K562 (cell line): ENCODE measurements around the gene MATN4. TPM values are rescaled to one million over a fixed set of nuclear protein-coding genes. Genes with fewer than 3 reads are reported as not detected.

Source experiments
- BCOR ChIP-seq: fragments of 450-650 bp; IDR thresholded peaks from 2 replicates; pipeline ENCODE4 v1.6.1; 2016
- BHLHE40 ChIP-seq: IDR thresholded peaks from 2 replicates; pipeline ENCODE4 v1.6.1; 2011; ENCODE audit warnings: low read length, improper control_type of control experiment
- CTBP1 ChIP-seq: fragments of 450-650 bp; IDR thresholded peaks from 2 replicates; pipeline ENCODE4 v1.6.1; 2016; ENCODE audit warnings: borderline replicate concordance
- CXXC5 ChIP-seq: fragments of 250-450 bp; sonication (Bioruptor Pico); IDR thresholded peaks from 2 replicates; pipeline ENCODE4 v1.8.0; 2022; ENCODE audit warnings: inconsistent platforms, mild to moderate bottlenecking, moderate library complexity
- HDAC2 ChIP-seq: fragments of 450-650 bp; IDR thresholded peaks from 2 replicates; pipeline ENCODE4 v1.6.1; 2016; ENCODE audit warnings: mild to moderate bottlenecking
- KDM2B ChIP-seq: fragments of 250-450 bp; sonication (Bioruptor Pico); IDR thresholded peaks from 2 replicates; pipeline ENCODE4 v1.8.0; 2021; ENCODE audit warnings: mild to moderate bottlenecking, moderate library complexity
- KHSRP ChIP-seq: fragments of 450-650 bp; IDR thresholded peaks from 2 replicates; pipeline ENCODE4 v1.6.1; 2017
- LEF1 ChIP-seq: fragments of 450-650 bp; IDR thresholded peaks from 2 replicates; pipeline ENCODE4 v1.6.1; 2016; ENCODE audit warnings: mild to moderate bottlenecking
- MTA3 ChIP-seq: fragments of 450-650 bp; formaldehyde crosslinking; IDR thresholded peaks from 2 replicates; pipeline ENCODE4 v1.6.1; 2017; ENCODE audit warnings: mild to moderate bottlenecking, borderline replicate concordance
- NCOR1 ChIP-seq: fragments of 450-650 bp; IDR thresholded peaks from 2 replicates; pipeline ENCODE4 v1.6.1; 2016; ENCODE audit warnings: mild to moderate bottlenecking, moderate library complexity
- NFIC ChIP-seq: fragments of 450-650 bp; IDR thresholded peaks from 2 replicates; pipeline ENCODE4 v1.6.1; 2017; ENCODE audit warnings: mild to moderate bottlenecking, inconsistent platforms
- NR2C1 ChIP-seq, 2 experiments: fragments of 450-650 bp; IDR thresholded peaks; 2 replicates each; pipeline ENCODE4 v1.6.1; 2017; ENCODE audit warnings: mild to moderate bottlenecking in 2 of 2, antibody characterized with exemption in 1 of 2, inconsistent platforms in 1 of 2, missing compliant biosample characterization in 1 of 2, missing genetic modification characterization in 1 of 2
- NRF1 ChIP-seq, 2 experiments: fragments of 450-650 bp; IDR thresholded peaks in 1 of 2; conservative IDR thresholded peaks in 1 of 2; 2 replicates each; pipeline ENCODE4 v1.6.1; 2014; ENCODE audit warnings: mild to moderate bottlenecking in 2 of 2
- RNF2 ChIP-seq: sonication (generic); IDR thresholded peaks from 2 replicates; pipeline ENCODE4 v1.6.1; 2016
- TARDBP ChIP-seq: fragments of 450-650 bp; IDR thresholded peaks from 2 replicates; pipeline ENCODE4 v1.6.1; 2016
- TEAD4 ChIP-seq, 2 experiments: sonication (generic) in 1 of 2; formaldehyde crosslinking in 1 of 2; IDR thresholded peaks; 2 replicates each; pipeline versions ENCODE4 v1.6.1 to v1.8.0; 2012 to 2022; ENCODE audit warnings: borderline replicate concordance in 1 of 2, inconsistent platforms in 1 of 2, low read length in 1 of 2, mild to moderate bottlenecking in 1 of 2, missing genetic modification reagents in 1 of 2
- TFAP4 ChIP-seq: sonication (generic); formaldehyde crosslinking; IDR thresholded peaks from 2 replicates; pipeline ENCODE4 v1.8.0; 2022; ENCODE audit warnings: missing genetic modification reagents, mild to moderate bottlenecking, moderate library complexity, borderline replicate concordance
- THRB ChIP-seq: fragments of 450-650 bp; formaldehyde crosslinking; conservative IDR thresholded peaks from 2 replicates; pipeline ENCODE4 v1.4.0; 2022; ENCODE audit warnings: mild to moderate bottlenecking, missing genetic modification characterization
- VEZF1 ChIP-seq: fragments of 200-800 bp; sonication (Bioruptor generic); IDR thresholded peaks from 2 replicates; pipeline ENCODE4 v1.6.1; 2017; ENCODE audit warnings: missing genetic modification characterization, missing compliant biosample characterization
- ZFP36 ChIP-seq: fragments of 150-350 bp; IDR thresholded peaks from 2 replicates; pipeline ENCODE4 v1.6.1; 2018; ENCODE audit warnings: low read length, low read depth; ENCODE audit not compliant: partially characterized antibody
- ZNF445 ChIP-seq: fragments of 250-450 bp; sonication (Bioruptor Pico); IDR thresholded peaks from 2 replicates; pipeline ENCODE4 v1.4.0; 2020; ENCODE audit warnings: low read depth, mild to moderate bottlenecking, moderate library complexity
- ZNF639 ChIP-seq, 2 experiments: fragments of 200-800 bp in 1 of 2; sonication (Bioruptor generic) in 1 of 2; sonication (generic) in 1 of 2; formaldehyde crosslinking in 1 of 2; IDR thresholded peaks in 1 of 2; conservative IDR thresholded peaks in 1 of 2; 2 replicates each; pipeline versions ENCODE4 v1.5.0 to v1.6.1; 2016 to 2020; ENCODE audit warnings: missing compliant biosample characterization in 1 of 2, missing genetic modification characterization in 1 of 2, missing genetic modification reagents in 1 of 2
- ZNF644 ChIP-seq: fragments of 200-800 bp; sonication (Bioruptor generic); IDR thresholded peaks from 2 replicates; pipeline ENCODE4 v1.6.1; 2016; ENCODE audit warnings: low read depth, missing genetic modification characterization, missing compliant biosample characterization
- polyA plus RNA-seq, 8 experiments: library from polyadenylated mRNA; depleted of rRNA in 4 of 8; stranded (reverse) in 5 of 8; unstranded in 3 of 8; fragments of >200 nt; fragmentation: Nextera tagmentation in 2 of 8; fragmentation: Illumina TruSeq in 1 of 8; extraction: Ambion mirVana in 2 of 8; extraction: Trizol in 1 of 8; gene quantifications; 2 replicates each; pipeline versions ENCODE4 v1.2.1 to v1.2.3, GENCODE V29; 2011 to 2014; ENCODE audit warnings: inconsistent platforms in 1 of 8, missing spikeins in 1 of 8
- total RNA-seq, 7 experiments: library from RNA; depleted of rRNA in 6 of 7; stranded (reverse); fragments of >200 nt in 6 of 7; fragmentation: Illumina TruSeq in 2 of 7; extraction: Trizol in 2 of 7; gene quantifications; 2 replicates each; pipeline versions ENCODE4 v1.2.1 to v1.2.3, GENCODE V29; 2011 to 2021; ENCODE audit warnings: low replicate concordance in 1 of 7

Gene MATN4
- total and polyA plus RNA-seq, 9 of the 15 experiments (the other 6 are each of a cell fraction or from before 2014, with no cell fraction given), result 0.09 TPM; not detected in 8

GRCh38 chr20:45337367-45338120 is 29.4 kb upstream of the MATN4 start (continued):
- TF ChIP-seq VEZF1 (CRISPR knock-in tag) (peak; percentile 53), NCOR1 (peak; percentile 80), ZNF445 (CRISPR knock-in tag) (no peak), ZFP36 (peak; percentile 32), LEF1 (peak; percentile 42; the same call in 1 of the 2 replicates), KHSRP (no peak), CTBP1 (peak; percentile 75), BHLHE40 (peak; percentile 58; the same call in 1 of the 2 replicates), KDM2B (CRISPR knock-in tag) (no peak), THRB (no peak), ZNF639 (CRISPR knock-in tag; conservative IDR thresholded peaks at IDR 0.05 in 1 of 2, IDR thresholded peaks at IDR 0.05 in 1 of 2) (no peak), TARDBP (0 out of 2 replicates have a peak, but pooled peaks have one; percentile 35), MTA3 (peak; percentile 48; the same call in 1 of the 2 replicates), TFAP4 (peak; percentile 84), HDAC2 (peak; percentile 71; the same call in 1 of the 2 replicates), RNF2 (0 out of 2 replicates have a peak, but pooled peaks have one; percentile 45), BCOR (peak; percentile 52), TEAD4 (IDR thresholded peaks at IDR 0.05; ENCODE audit: low read length) (peak; percentile 78), TEAD4 (CRISPR knock-in tag; IDR thresholded peaks at IDR 0.05; ENCODE audit: borderline replicate concordance) (no peak), NR2C1 (IDR thresholded peaks at IDR 0.05) (0 out of 2 replicates have a peak, but pooled peaks have one; percentile 12), NR2C1 (tag; IDR thresholded peaks at IDR 0.05) (no peak; the same call in none of the 2 replicates), ZNF644 (0 out of 2 replicates have a peak, but pooled peaks have one; percentile 30), NFIC (peak; percentile 57; the same call in 1 of the 2 replicates), CXXC5 (CRISPR knock-in tag) (peak; percentile 50), NRF1 (conservative IDR thresholded peaks at IDR 0.05 in 1 of 2, IDR thresholded peaks at IDR 0.05 in 1 of 2) (0 out of 4 replicates have a peak, but pooled peaks of 1 of the 2 experiments have one; percentile 13)
